ENCODE data around the gene COL18A1. TPM values are rescaled to one million over a fixed set of nuclear protein-coding genes. Genes with fewer than 3 reads are reported as not detected.

Gene COL18A1
- total and polyA plus RNA-seq, 2 donors = 18.9 to 58.6 TPM

DNA sequence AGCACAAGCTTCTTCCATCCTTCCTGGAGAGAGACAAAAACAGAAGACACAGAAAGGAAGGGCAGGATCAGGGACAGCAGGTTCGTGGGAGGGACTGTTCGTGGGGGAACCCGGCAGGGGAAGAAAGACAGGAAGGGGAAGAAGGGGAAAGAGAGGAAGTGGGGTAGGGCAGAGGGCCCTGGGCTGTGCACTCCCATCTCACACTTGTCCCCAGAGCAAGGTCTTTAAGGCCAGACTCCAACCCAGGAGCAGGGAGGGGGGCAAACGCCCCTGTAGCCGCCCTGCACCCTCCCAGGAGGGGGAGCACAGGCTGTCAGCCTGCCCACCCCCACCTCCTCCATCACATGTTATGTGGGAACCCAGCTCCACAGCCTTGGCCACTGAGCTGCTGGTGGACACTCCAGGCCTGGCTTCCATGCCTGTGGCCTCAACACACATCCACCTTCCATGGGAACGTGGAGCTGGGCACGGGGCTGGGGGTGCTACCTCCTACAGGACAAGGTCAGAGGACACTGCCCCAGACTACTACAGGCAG lies 127.9 kb downstream of the COL18A1 start:
- WGBS = 56% methylated on average over 7 of the region's 7 CpGs
- Histone ChIP-seq H3K27ac (ENCODE audit: low read depth in 1 of 2, low read length in 1 of 2) (no peak overlapping the region), H3K36me3 (ENCODE audit: control insufficient read depth in 2 of 2, insufficient read depth in 2 of 2, low read length in 1 of 2) (peaks cover 44% of the 10 kb centered on the region in 2 donors), H3K9me3 (ENCODE audit: control insufficient read depth in 2 of 2, insufficient read depth in 1 of 2, low read length in 1 of 2) (peaks cover 0 to 6% of the 10 kb centered on the region in 2 donors), H3K27me3 (ENCODE audit: control insufficient read depth in 2 of 2, insufficient read depth in 1 of 2, low read length in 1 of 2) (no peaks in the 10 kb centered on the region), H3K4me1 (ENCODE audit: control insufficient read depth in 2 of 2, insufficient read depth in 2 of 2, low read length in 2 of 2) (peaks cover 5 to 38% of the 10 kb centered on the region in 2 donors), H3K4me3 (ENCODE audit: low read length in 2 of 2) (no peak overlapping the region)
- no peak for DNase-seq (ENCODE audit: low read depth in 6 of 9, low spot score in 9 of 9)

GRCh38 chr21:45533361-45533845 lies 128.4 kb downstream of the COL18A1 start:
- peaks cover 5 to 38% of the 10 kb centered on the region in 2 donors for H3K4me1 ChIP-seq (ENCODE audit: control insufficient read depth in 2 of 2, insufficient read depth in 2 of 2, low read length in 2 of 2)
- H3K27me3 ChIP-seq (ENCODE audit: control insufficient read depth in 2 of 2, insufficient read depth in 1 of 2, low read length in 1 of 2) = no peaks in the 10 kb centered on the region
- H3K36me3 ChIP-seq (ENCODE audit: control insufficient read depth in 2 of 2, insufficient read depth in 2 of 2, low read length in 1 of 2) = peaks cover 39 to 42% of the 10 kb centered on the region in 2 donors
- H3K27ac ChIP-seq (ENCODE audit: low read depth in 1 of 2, low read length in 1 of 2) = no peak overlapping the region
- WGBS = 90% methylated on average over 12 of the region's 12 CpGs
- no peak overlapping the region for H3K4me3 ChIP-seq (ENCODE audit: low read length in 2 of 2)
- DNase-seq (ENCODE audit: low read depth in 6 of 9, low spot score in 9 of 9) = no peak
- H3K9me3 ChIP-seq (ENCODE audit: control insufficient read depth in 2 of 2, insufficient read depth in 1 of 2, low read length in 1 of 2) = peaks cover 0 to 6% of the 10 kb centered on the region in 2 donors

- Histone ChIP-seq H3K9me3 (ENCODE audit: control insufficient read depth in 2 of 2, insufficient read depth in 1 of 2, low read length in 1 of 2) (peaks cover 0 to 6% of the 10 kb centered on the region in 2 donors), H3K4me3 (ENCODE audit: low read length in 2 of 2) (no peak overlapping the region), H3K27ac (ENCODE audit: low read depth in 1 of 2, low read length in 1 of 2) (no peak overlapping the region), H3K4me1 (ENCODE audit: control insufficient read depth in 2 of 2, insufficient read depth in 2 of 2, low read length in 2 of 2) (peaks cover 5 to 38% of the 10 kb centered on the region in 2 donors), H3K27me3 (ENCODE audit: control insufficient read depth in 2 of 2, insufficient read depth in 1 of 2, low read length in 1 of 2) (no peaks in the 10 kb centered on the region), H3K36me3 (ENCODE audit: control insufficient read depth in 2 of 2, insufficient read depth in 2 of 2, low read length in 1 of 2) (peaks cover 34 to 37% of the 10 kb centered on the region in 2 donors)
- 97% methylated on average over 20 of the region's 20 CpGs for WGBS
- no peak for DNase-seq (ENCODE audit: low read depth in 6 of 9, low spot score in 9 of 9)
Observed at GRCh38 chr21:45533846-45534635, 129.1 kb downstream of the COL18A1 start.

- H3K27ac ChIP-seq (ENCODE audit: low read depth in 1 of 2, low read length in 1 of 2) = no peak overlapping the region
- H3K27me3 ChIP-seq (ENCODE audit: control insufficient read depth in 2 of 2, insufficient read depth in 1 of 2, low read length in 1 of 2) = no peaks in the 10 kb centered on the region
- H3K36me3 ChIP-seq (ENCODE audit: control insufficient read depth in 2 of 2, insufficient read depth in 2 of 2, low read length in 1 of 2) = peaks cover 28 to 30% of the 10 kb centered on the region in 2 donors
- H3K4me3 ChIP-seq (ENCODE audit: low read length in 2 of 2) = no peak overlapping the region
- DNase-seq (ENCODE audit: low read depth in 6 of 9, low spot score in 9 of 9) = no peak
- H3K9me3 ChIP-seq (ENCODE audit: control insufficient read depth in 2 of 2, insufficient read depth in 1 of 2, low read length in 1 of 2) = peaks cover 0 to 6% of the 10 kb centered on the region in 2 donors
- WGBS = 89% methylated on average over 28 of the region's 28 CpGs
- H3K4me1 ChIP-seq (ENCODE audit: control insufficient read depth in 2 of 2, insufficient read depth in 2 of 2, low read length in 2 of 2) = peaks cover 5 to 38% of the 10 kb centered on the region in 2 donors
Observed at GRCh38 chr21:45534636-45535331, 129.8 kb downstream of the COL18A1 start.

DNA sequence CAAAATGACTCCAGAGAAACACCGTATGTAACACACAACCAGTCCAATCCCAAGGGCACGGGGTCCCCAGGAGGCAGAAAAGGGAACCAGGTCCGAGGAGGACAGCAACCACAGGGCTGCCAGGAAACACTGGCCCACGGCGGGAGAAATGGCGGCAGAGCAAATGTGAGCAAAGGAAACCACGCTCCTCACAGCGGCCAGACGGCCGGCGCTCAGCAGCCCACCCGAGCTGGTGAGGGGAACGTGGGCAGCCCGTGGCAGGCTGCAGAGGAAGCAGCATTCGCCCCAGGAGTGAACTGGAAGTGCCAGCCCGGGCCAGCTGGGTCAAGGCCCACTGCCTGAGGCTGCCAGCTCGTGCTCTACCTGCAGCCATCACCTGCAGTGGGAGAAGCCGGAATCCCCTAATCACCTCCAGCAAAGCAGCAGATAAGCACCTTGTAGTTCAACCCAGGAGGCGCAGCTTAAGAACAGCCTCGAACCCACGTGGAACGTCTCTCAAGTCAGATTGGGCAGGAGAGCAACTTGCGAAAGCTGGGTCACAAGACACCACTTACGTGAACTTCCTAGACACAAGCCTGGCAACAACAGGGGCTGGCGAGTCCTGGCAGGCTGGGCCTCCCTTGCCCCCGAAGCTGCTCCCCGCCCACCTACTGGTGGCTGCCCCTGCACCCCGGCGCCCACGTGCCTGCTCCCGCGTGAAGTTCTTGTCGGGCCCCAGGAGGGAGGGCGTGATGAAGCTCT lies 130.5 kb downstream of the COL18A1 start:
- peaks cover 0 to 3% of the 10 kb centered on the region in 2 donors for H3K9me3 ChIP-seq (ENCODE audit: control insufficient read depth in 2 of 2, insufficient read depth in 1 of 2, low read length in 1 of 2)
- no peak overlapping the region for H3K4me3 ChIP-seq (ENCODE audit: low read length in 2 of 2)
- no peaks in the 10 kb centered on the region for H3K27me3 ChIP-seq (ENCODE audit: control insufficient read depth in 2 of 2, insufficient read depth in 1 of 2, low read length in 1 of 2)
- H3K4me1 ChIP-seq (ENCODE audit: control insufficient read depth in 2 of 2, insufficient read depth in 2 of 2, low read length in 2 of 2) = peaks cover 5 to 39% of the 10 kb centered on the region in 2 donors
- peak in 1 of 9 donors; percentile 33 for DNase-seq (ENCODE audit: low read depth in 6 of 9, low spot score in 9 of 9)
- peak overlapping the region in 1 of 2 donors; percentile 1 for H3K27ac ChIP-seq (ENCODE audit: low read depth in 1 of 2, low read length in 1 of 2)
- peaks cover 21 to 23% of the 10 kb centered on the region in 2 donors for H3K36me3 ChIP-seq (ENCODE audit: control insufficient read depth in 2 of 2, insufficient read depth in 2 of 2, low read length in 1 of 2)
- WGBS = 67% methylated on average over 34 of the region's 34 CpGs

DNA sequence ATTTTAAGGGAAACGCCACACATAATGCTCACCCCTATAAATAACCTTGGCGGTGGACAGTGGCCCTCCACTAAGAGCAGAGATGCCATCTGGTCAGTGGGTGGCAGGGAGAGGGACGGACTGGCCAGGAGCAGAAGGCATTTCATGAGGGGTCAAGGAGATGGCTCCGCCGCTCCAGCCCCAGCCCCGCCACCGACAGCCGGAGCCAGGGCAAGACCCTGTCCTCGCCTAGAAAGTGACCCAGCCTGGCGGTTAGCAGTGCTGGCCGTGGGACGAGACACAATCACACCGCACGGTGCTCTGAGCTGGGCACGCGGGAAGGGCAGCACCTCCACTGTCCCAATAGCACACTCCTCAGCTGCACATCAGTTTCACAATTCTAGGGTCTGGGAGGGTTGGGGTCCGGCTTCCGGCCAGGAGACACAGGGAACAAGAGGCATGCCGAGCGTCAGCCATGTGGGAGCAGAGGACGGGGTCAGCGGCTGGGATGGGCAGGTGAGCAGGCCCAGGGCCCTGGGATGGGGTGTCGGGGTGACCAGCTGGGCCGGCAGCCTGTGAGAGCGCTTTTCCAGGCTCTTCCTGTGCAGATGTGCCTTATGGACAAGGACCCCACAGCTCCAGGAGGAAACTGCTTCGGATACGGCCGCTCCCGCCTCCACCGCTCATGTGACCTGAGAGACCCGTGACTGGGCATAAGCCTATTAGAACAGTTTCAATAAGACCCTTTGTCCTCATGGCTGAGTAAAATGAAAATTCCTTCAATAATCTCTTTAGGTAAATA lies 131.5 kb downstream of the COL18A1 start:
- Histone ChIP-seq H3K4me1 (ENCODE audit: control insufficient read depth in 2 of 2, insufficient read depth in 2 of 2, low read length in 2 of 2) (peaks cover 9 to 48% of the 10 kb centered on the region in 2 donors), H3K9me3 (ENCODE audit: control insufficient read depth in 2 of 2, insufficient read depth in 1 of 2, low read length in 1 of 2) (no peaks in the 10 kb centered on the region), H3K27me3 (ENCODE audit: control insufficient read depth in 2 of 2, insufficient read depth in 1 of 2, low read length in 1 of 2) (no peaks in the 10 kb centered on the region), H3K36me3 (ENCODE audit: control insufficient read depth in 2 of 2, insufficient read depth in 2 of 2, low read length in 1 of 2) (peaks cover 16 to 17% of the 10 kb centered on the region in 2 donors), H3K4me3 (ENCODE audit: low read length in 2 of 2) (no peak overlapping the region), H3K27ac (ENCODE audit: low read depth in 1 of 2, low read length in 1 of 2) (no peak overlapping the region)
- WGBS = 94% methylated on average over 31 of the region's 31 CpGs
- DNase-seq (ENCODE audit: low read depth in 6 of 9, low spot score in 9 of 9) = no peak

DNA sequence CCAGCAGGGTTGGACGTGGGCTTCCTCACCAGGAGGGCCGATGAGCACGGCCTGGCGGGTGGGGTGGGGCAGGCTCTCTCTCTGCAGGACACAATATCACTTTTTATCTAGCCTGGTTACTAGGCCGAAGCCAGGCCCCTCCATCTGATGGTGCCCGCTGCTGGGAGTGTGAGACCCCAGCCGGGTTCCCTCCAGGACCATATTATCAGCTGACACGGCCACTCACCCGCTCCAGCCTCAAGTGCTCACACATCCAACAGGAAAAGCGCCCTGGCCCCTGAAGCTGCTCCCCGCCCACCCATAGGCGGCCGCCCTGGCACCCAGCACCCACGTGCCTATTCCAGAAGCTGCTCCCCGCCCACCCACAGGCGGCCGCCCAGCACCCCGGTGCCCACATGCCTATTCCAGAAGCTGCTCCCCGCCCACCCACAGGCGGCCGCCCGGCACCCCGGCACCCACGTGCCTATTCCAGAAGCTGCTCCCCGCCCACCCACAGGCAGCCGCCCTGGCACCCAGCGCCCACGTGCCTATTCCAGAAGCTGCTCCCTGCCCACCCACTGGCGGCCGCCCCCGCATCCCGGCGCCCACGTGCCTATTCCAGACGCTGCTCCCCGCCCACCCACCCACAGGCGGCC lies 132.3 kb downstream of the COL18A1 start:
- H3K36me3 ChIP-seq (ENCODE audit: control insufficient read depth in 2 of 2, insufficient read depth in 2 of 2, low read length in 1 of 2) = peaks cover 9 to 10% of the 10 kb centered on the region in 2 donors
- H3K4me1 ChIP-seq (ENCODE audit: control insufficient read depth in 2 of 2, insufficient read depth in 2 of 2, low read length in 2 of 2) = peaks cover 11 to 51% of the 10 kb centered on the region in 2 donors
- no peak overlapping the region for H3K27ac ChIP-seq (ENCODE audit: low read depth in 1 of 2, low read length in 1 of 2)
- 96% methylated on average over 37 of the region's 37 CpGs for WGBS
- H3K4me3 ChIP-seq (ENCODE audit: low read length in 2 of 2) = no peak overlapping the region
- H3K27me3 ChIP-seq (ENCODE audit: control insufficient read depth in 2 of 2, insufficient read depth in 1 of 2, low read length in 1 of 2) = no peaks in the 10 kb centered on the region
- H3K9me3 ChIP-seq (ENCODE audit: control insufficient read depth in 2 of 2, insufficient read depth in 1 of 2, low read length in 1 of 2) = no peaks in the 10 kb centered on the region
- DNase-seq (ENCODE audit: low read depth in 6 of 9, low spot score in 9 of 9) = no peak
